BE2C (cell line): ENCODE measurements around the gene EHBP1L1.

ENCODE experiments used
- DNase-seq: peaks from one replicate; pipeline ENCODE4 v3.0.0-alpha.2; 2020
- H3K27me3 ChIP-seq: fragments of 250-450 bp; sonication (Bioruptor Pico); 2 replicates; pipeline ENCODE4 v1.5.1; 2020; ENCODE audit warnings: mild to moderate bottlenecking
- H3K36me3 ChIP-seq: fragments of 250-450 bp; sonication (Bioruptor Pico); 2 replicates; pipeline ENCODE4 v1.5.1; 2020; ENCODE audit warnings: mild to moderate bottlenecking
- H3K4me1 ChIP-seq: fragments of 250-450 bp; sonication (Bioruptor Pico); 2 replicates; pipeline ENCODE4 v1.5.1; 2020
- H3K4me3 ChIP-seq: 2 replicates; pipeline ENCODE4 v1.5.1; 2011; ENCODE audit warnings: low read depth, low read length
- H3K9me3 ChIP-seq: fragments of 250-450 bp; sonication (Bioruptor Pico); 2 replicates; pipeline ENCODE4 v1.5.1; 2020
- TF ChIP-seq, protein P1 (sequence below): IDR thresholded peaks from 2 replicates; pipeline ENCODE4 v1.5.1; 2012; ENCODE audit warnings: mild to moderate bottlenecking, low read depth, low read length

The EHBP1L1 gene

GRCh38 chr11:65572356-65573051, 3.3 kb upstream of the EHBP1L1 start, which contains the start of gene FAM89B:
Gene FAM89B (plus strand): TSS chr11:65572538. CDS start chr11:65572670, 132 bp downstream.
- peaks cover 4% of the 10 kb centered on the region; the same call in 1 of the 2 replicates for H3K36me3 ChIP-seq
- no peaks in the 10 kb centered on the region for H3K4me1 ChIP-seq
- peak; percentile 84 for DNase-seq
- no peaks in the 10 kb centered on the region for H3K27me3 ChIP-seq
- TF ChIP-seq, protein P1, sequence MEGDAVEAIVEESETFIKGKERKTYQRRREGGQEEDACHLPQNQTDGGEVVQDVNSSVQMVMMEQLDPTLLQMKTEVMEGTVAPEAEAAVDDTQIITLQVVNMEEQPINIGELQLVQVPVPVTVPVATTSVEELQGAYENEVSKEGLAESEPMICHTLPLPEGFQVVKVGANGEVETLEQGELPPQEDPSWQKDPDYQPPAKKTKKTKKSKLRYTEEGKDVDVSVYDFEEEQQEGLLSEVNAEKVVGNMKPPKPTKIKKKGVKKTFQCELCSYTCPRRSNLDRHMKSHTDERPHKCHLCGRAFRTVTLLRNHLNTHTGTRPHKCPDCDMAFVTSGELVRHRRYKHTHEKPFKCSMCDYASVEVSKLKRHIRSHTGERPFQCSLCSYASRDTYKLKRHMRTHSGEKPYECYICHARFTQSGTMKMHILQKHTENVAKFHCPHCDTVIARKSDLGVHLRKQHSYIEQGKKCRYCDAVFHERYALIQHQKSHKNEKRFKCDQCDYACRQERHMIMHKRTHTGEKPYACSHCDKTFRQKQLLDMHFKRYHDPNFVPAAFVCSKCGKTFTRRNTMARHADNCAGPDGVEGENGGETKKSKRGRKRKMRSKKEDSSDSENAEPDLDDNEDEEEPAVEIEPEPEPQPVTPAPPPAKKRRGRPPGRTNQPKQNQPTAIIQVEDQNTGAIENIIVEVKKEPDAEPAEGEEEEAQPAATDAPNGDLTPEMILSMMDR: no peak
- H3K9me3 ChIP-seq: no peaks in the 10 kb centered on the region
- H3K4me3 ChIP-seq: peak within 1 kb of the TSS; percentile 80

DNA sequence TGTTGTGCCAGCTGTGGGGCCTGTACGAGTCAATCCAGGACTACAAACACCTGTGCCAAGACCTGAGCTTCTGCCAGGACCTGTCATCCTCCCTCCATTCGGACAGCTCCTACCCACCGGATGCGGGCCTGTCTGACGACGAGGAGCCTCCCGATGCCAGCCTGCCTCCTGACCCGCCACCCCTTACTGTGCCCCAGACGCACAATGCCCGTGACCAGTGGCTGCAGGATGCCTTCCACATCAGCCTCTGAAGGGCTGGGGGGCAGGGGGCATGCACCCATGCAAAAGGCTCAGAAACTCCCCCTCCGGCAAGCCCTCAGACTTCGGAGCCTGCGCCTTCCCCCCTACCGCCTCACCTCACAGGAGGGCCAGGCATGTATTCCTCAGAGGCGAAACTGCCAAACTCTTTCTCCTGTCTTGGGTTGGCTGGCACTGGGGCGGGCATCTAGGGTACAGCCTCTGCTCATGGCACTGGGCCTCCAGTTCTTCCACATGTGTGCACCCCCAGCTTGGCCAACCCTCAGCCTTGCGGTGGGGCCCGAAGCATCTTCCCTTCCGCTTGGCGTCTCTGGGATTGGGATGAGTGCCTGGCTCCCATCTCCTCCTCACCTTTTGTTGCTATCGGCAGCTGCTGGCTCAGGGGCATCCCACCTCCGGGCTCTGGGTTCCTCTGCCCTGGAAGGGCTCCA, 2.3 kb upstream of the EHBP1L1 start:
- TF ChIP-seq, protein P1: no peak
- H3K9me3 ChIP-seq: no peaks in the 10 kb centered on the region
- DNase-seq: no peak
- peak overlapping the region; percentile 50; the same call in 1 of the 2 replicates for H3K4me3 ChIP-seq
- no peaks in the 10 kb centered on the region for H3K27me3 ChIP-seq
- H3K36me3 ChIP-seq: peaks cover 4% of the 10 kb centered on the region; the same call in 1 of the 2 replicates
- no peaks in the 10 kb centered on the region for H3K4me1 ChIP-seq

DNA sequence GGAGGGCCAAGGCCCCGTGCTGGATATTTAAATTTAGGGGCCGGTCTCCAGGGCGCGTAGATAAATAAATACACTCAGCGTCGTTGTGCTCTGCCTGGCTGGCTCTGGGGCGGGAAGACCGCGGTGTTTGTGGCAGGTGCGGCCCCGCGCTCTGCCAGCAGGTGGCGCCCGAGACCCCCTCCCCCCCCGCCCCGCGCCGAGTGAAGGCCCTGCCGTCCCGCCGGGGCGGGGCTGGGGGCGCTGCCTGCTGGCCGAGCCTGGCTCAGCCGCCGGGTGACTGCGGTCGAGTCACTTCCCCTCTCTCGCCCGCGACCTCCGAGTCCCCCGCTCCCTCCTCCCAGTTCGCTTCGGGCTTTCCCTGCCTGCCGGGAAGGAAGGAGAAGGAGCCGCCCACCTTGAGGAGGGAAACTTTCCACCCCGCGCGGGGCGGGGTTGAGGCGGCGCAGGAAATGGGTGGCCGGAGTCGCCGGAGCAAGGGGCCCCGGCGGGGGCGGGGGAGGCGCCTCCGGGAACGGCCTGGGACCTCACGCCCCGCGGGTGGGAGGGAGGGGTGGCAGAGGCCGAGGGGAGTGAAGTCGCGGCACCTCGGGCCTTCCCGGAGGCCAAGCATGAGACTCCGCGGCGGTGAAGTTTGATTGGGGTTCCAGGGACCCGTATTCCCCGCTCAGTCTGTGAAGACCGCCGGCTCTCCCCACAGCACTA, 1.6 kb upstream of the EHBP1L1 start:
- Histone ChIP-seq H3K4me3 (peak overlapping the region; percentile 20; the same call in 1 of the 2 replicates), H3K4me1 (no peaks in the 10 kb centered on the region), H3K9me3 (no peaks in the 10 kb centered on the region), H3K27me3 (no peaks in the 10 kb centered on the region), H3K36me3 (peaks cover 4% of the 10 kb centered on the region; the same call in 1 of the 2 replicates)
- TF ChIP-seq, protein P1: peak; percentile 33
- DNase-seq: peak; percentile 83

GRCh38 chr11:65574811-65575567, 864 bp upstream of the EHBP1L1 start:
- Histone ChIP-seq H3K4me3 (no peak overlapping the region), H3K4me1 (no peaks in the 10 kb centered on the region)
- TF ChIP-seq, protein P1: no peak

DNA sequence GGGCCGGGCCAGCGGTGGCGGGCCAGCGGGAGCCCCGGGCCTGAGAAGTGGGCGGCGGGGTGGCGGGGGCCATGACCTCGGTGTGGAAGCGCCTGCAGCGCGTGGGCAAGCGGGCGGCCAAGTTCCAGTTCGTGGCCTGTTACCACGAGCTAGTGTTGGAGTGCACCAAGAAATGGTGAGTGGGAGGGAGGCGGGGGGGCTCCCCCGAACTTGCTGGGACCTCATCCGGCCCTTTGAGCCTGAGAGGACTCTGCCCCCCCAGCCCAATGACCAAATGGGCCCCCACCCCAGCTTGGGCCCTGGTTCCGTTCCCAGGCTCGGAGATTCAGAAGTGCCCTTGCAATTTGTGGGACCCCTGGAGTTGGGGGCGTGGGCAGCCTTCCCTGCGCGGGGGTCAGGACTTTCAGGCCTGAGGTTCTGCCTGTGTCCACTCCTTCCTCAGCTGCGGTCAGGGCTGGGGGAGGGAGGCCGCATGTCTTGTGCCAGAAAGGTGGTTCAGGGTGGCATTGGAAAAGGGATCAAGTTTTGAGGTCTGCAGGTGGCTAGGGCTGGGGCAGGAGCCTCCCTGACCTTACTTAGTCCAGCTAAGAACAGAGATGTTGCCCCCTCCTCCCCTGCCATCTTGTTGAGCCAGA, 496 bp downstream of the EHBP1L1 start:
- no peak overlapping the region for H3K4me3 ChIP-seq
- peaks cover 4% of the 10 kb centered on the region; the same call in 1 of the 2 replicates for H3K36me3 ChIP-seq
- no peaks in the 10 kb centered on the region for H3K27me3 ChIP-seq
- no peaks in the 10 kb centered on the region for H3K9me3 ChIP-seq
- H3K4me1 ChIP-seq: no peaks in the 10 kb centered on the region
- DNase-seq: no peak
- TF ChIP-seq, protein P1: no peak

More at GRCh38 chr11:65574811-65575567, 864 bp upstream of the EHBP1L1 start:
- Histone ChIP-seq H3K9me3 (no peaks in the 10 kb centered on the region), H3K27me3 (no peaks in the 10 kb centered on the region), H3K36me3 (peaks cover 4% of the 10 kb centered on the region; the same call in 1 of the 2 replicates)
- DNase-seq: no peak
